ENCODE measurements around the gene NPNT.

Gene NPNT

DNA sequence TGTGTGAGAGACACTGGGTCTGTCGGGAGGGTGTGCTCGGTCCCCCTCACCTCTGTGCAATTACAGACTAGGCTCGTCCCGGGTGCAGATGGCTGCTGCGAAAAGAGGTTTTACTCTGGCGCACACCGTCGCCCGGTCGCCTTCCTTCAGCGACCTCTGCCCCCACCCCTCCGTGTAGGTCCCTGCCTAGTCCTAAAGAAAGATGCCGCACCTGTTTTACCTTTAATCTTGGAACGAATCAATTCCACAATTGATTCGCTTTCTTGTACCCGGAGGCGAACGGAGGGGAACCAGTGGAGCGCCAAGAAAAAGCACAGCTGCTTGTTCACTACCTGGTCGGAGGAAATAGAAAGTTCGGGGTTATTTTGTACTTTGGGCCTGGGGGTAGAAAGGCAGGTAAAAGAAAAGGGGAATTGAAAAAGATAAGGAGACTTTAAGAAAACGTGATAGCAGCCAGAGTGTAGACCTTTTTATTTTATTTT lies 1.2 kb downstream of the NPNT start:
- no peaks in the 10 kb centered on the region for H3K9me3 ChIP-seq (ENCODE audit: control insufficient read depth, insufficient read depth, low read length)
- H3K9ac ChIP-seq (ENCODE audit: low read depth, low read length) = peak overlapping the region; percentile 66; the same call in 1 of the 2 replicates
- no peaks in the 10 kb centered on the region for H3K4me1 ChIP-seq (ENCODE audit: insufficient read depth, low read length)
- H3K36me3 ChIP-seq (ENCODE audit: insufficient read depth, low read length) = no peaks in the 10 kb centered on the region

- Histone ChIP-seq H3K4me1 (ENCODE audit: insufficient read depth, low read length) (no peaks in the 10 kb centered on the region), H3K9ac (ENCODE audit: low read depth, low read length) (no peak overlapping the region), H3K9me3 (ENCODE audit: control insufficient read depth, insufficient read depth, low read length) (no peaks in the 10 kb centered on the region), H3K36me3 (ENCODE audit: insufficient read depth, low read length) (no peaks in the 10 kb centered on the region)
These were observed 1.9 kb downstream of the NPNT start for GRCh38 chr4:105896984-105897775.

- H3K4me1 ChIP-seq (ENCODE audit: insufficient read depth, low read length) = no peaks in the 10 kb centered on the region
- no peak overlapping the region for H3K9ac ChIP-seq (ENCODE audit: low read depth, low read length)
- no peaks in the 10 kb centered on the region for H3K9me3 ChIP-seq (ENCODE audit: control insufficient read depth, insufficient read depth, low read length)
- H3K36me3 ChIP-seq (ENCODE audit: insufficient read depth, low read length) = no peaks in the 10 kb centered on the region
These were observed 5.3 kb downstream of the NPNT start for GRCh38 chr4:105900541-105900940.

- Histone ChIP-seq H3K4me1 (ENCODE audit: insufficient read depth, low read length) (no peaks in the 10 kb centered on the region), H3K9me3 (ENCODE audit: control insufficient read depth, insufficient read depth, low read length) (no peaks in the 10 kb centered on the region), H3K9ac (ENCODE audit: low read depth, low read length) (no peak overlapping the region), H3K36me3 (ENCODE audit: insufficient read depth, low read length) (no peaks in the 10 kb centered on the region)
These were observed 7.4 kb downstream of the NPNT start for GRCh38 chr4:105902550-105903262.

DNA sequence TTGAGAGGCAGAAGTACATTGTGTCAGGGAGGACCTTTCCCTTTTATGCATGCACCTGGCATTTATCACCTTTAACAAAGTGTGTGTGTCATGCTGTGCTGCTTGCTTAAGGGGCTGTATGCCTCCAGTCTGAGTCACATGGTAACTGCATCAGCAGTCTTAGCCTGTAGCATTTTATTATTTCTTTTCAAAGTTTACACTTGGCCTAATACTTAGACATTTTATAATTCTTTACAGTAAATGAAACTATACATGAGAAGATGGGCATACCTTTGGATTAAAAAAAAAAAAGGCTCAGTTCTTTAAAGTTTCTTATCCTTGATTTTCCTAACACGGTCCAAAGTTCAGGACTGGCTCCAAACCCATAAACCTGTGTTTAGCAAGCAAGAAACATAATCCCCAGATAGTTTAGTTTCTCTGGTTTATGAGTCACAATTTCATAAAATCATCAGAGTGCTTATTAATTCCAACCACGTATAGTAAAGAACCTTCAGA lies 14.6 kb downstream of the NPNT start:
- H3K36me3 ChIP-seq (ENCODE audit: insufficient read depth, low read length) = no peaks in the 10 kb centered on the region
- no peaks in the 10 kb centered on the region for H3K9me3 ChIP-seq (ENCODE audit: control insufficient read depth, insufficient read depth, low read length)
- H3K4me1 ChIP-seq (ENCODE audit: insufficient read depth, low read length) = peaks cover 9% of the 10 kb centered on the region
- no peak overlapping the region for H3K9ac ChIP-seq (ENCODE audit: low read depth, low read length)

DNA sequence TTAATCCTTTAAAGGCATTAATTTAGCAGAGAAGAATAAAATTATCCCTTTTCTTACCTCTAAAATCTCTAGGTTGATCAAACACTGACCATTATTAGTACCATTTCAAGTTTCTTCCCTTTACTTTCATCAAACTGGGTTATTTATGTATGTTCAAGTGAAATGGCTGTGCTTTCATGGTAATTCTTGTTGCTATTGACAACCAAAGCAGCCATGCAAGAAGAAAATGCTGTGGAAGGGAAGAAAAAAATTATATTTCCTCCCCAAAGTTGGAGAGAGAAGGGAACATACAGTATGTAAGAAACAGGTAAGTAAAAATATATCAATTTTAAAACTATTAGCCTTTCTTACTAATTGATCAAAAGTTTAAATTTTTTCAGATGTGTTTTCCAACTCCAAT lies 16.2 kb downstream of the NPNT start:
- H3K4me1 ChIP-seq (ENCODE audit: insufficient read depth, low read length) = peaks cover 11% of the 10 kb centered on the region
- no peaks in the 10 kb centered on the region for H3K9me3 ChIP-seq (ENCODE audit: control insufficient read depth, insufficient read depth, low read length)
- no peak overlapping the region for H3K9ac ChIP-seq (ENCODE audit: low read depth, low read length)
- no peaks in the 10 kb centered on the region for H3K36me3 ChIP-seq (ENCODE audit: insufficient read depth, low read length)

- H3K36me3 ChIP-seq (ENCODE audit: insufficient read depth, low read length) = no peaks in the 10 kb centered on the region
- H3K9ac ChIP-seq (ENCODE audit: low read depth, low read length) = no peak overlapping the region
- H3K9me3 ChIP-seq (ENCODE audit: control insufficient read depth, insufficient read depth, low read length) = no peaks in the 10 kb centered on the region
- H3K4me1 ChIP-seq (ENCODE audit: insufficient read depth, low read length) = peaks cover 11% of the 10 kb centered on the region
These were observed 17.4 kb downstream of the NPNT start for GRCh38 chr4:105912633-105913032.

GRCh38 chr4:105917171-105917685 lies 22.0 kb downstream of the NPNT start:
- Histone ChIP-seq H3K9me3 (ENCODE audit: control insufficient read depth, insufficient read depth, low read length) (no peaks in the 10 kb centered on the region), H3K9ac (ENCODE audit: low read depth, low read length) (no peak overlapping the region), H3K36me3 (ENCODE audit: insufficient read depth, low read length) (no peaks in the 10 kb centered on the region), H3K4me1 (ENCODE audit: insufficient read depth, low read length) (0 out of 2 replicates have a peak, but pooled peaks cover 6% of the 10 kb centered on the region)

DNA sequence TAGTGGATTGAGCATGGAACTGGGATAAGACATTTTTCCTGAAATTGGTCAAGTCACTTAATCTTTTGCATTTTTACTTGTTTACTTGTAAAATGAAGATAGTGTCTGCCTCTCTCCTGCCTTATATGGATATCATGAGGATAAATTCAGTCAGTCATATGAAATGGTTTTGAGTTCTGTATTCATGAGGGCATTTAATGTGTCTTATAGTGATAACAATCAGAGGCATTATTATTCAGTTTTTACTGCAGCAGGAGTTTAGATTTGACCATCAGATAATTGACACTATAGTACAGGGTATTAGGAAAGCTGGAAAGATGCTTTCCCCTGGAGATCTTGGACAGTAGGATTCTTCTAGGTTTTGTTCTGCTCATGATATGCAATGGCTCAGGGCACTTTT lies 26.0 kb downstream of the NPNT start:
- H3K4me1 ChIP-seq (ENCODE audit: insufficient read depth, low read length) = no peaks in the 10 kb centered on the region; the same call in 1 of the 2 replicates
- no peak overlapping the region for H3K9ac ChIP-seq (ENCODE audit: low read depth, low read length)
- H3K36me3 ChIP-seq (ENCODE audit: insufficient read depth, low read length) = no peaks in the 10 kb centered on the region
- no peaks in the 10 kb centered on the region for H3K9me3 ChIP-seq (ENCODE audit: control insufficient read depth, insufficient read depth, low read length)

DNA sequence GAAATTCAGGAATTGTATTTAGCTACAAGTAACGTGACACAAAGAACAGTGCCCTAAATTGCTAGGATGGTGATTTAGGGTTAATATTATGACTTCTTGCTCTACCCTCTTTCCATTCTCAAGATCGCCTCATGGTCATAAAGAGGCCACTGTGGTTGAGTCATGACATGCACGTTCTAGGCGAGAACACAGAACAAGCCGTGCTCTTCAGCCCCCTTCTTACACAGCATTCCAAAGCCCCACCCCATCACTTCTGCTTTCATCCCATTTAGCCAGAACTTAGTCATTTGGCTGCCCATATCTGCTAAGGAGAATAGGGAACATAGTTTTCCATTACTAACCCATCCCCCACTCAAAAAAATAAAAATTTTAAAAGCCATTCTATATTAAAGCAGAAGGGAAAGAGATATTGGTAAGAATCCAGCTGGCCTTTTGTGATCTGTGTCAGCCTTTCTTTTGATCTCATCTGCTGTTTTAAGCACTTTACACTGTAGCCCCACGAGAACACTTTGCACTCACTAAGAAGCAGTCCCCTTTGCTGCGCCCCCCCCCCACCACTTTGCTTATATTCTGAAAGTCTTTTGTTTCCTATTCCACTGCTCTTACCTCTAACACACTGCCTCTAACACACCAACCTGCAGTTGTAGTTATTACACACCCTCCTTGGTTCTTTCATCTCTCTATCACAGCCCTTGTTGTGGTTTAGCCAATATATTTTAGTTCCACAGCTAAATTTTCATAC lies 28.4 kb downstream of the NPNT start:
- Histone ChIP-seq H3K36me3 (ENCODE audit: insufficient read depth, low read length) (no peaks in the 10 kb centered on the region), H3K4me1 (ENCODE audit: insufficient read depth, low read length) (no peaks in the 10 kb centered on the region; the same call in 1 of the 2 replicates), H3K9me3 (ENCODE audit: control insufficient read depth, insufficient read depth, low read length) (no peaks in the 10 kb centered on the region), H3K9ac (ENCODE audit: low read depth, low read length) (no peak overlapping the region)

DNA sequence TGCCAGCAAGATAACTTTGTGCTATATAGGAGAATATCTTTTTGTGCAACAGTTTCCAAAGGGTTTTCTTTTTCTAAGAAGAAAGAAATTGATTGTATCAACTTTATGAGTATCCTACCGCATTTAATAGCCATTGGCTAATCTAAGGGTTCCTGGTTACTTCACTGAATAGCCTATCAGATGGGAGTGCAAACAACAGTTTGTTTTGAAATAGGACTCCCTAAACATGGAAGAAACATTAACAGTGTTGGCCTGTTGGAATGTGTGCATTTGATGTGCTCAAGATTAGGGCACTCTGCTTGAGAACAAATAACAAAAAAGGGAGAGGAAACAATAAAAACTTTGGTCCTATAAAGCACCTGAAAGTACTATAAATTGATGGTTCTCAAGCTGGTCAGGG lies 29.1 kb downstream of the NPNT start:
- Histone ChIP-seq H3K9ac (ENCODE audit: low read depth, low read length) (no peak overlapping the region), H3K36me3 (ENCODE audit: insufficient read depth, low read length) (no peaks in the 10 kb centered on the region), H3K4me1 (ENCODE audit: insufficient read depth, low read length) (no peaks in the 10 kb centered on the region; the same call in 1 of the 2 replicates), H3K9me3 (ENCODE audit: control insufficient read depth, insufficient read depth, low read length) (no peaks in the 10 kb centered on the region)

GRCh38 chr4:105930698-105931097 lies 35.4 kb downstream of the NPNT start:
- H3K4me1 ChIP-seq (ENCODE audit: insufficient read depth, low read length) = no peaks in the 10 kb centered on the region
- H3K9me3 ChIP-seq (ENCODE audit: control insufficient read depth, insufficient read depth, low read length) = no peaks in the 10 kb centered on the region
- H3K9ac ChIP-seq (ENCODE audit: low read depth, low read length) = no peak overlapping the region
- no peaks in the 10 kb centered on the region for H3K36me3 ChIP-seq (ENCODE audit: insufficient read depth, low read length)

GRCh38 chr4:105933083-105933482 lies 37.8 kb downstream of the NPNT start:
- peaks cover 5% of the 10 kb centered on the region; the same call in 1 of the 2 replicates for H3K4me1 ChIP-seq (ENCODE audit: insufficient read depth, low read length)

DNA sequence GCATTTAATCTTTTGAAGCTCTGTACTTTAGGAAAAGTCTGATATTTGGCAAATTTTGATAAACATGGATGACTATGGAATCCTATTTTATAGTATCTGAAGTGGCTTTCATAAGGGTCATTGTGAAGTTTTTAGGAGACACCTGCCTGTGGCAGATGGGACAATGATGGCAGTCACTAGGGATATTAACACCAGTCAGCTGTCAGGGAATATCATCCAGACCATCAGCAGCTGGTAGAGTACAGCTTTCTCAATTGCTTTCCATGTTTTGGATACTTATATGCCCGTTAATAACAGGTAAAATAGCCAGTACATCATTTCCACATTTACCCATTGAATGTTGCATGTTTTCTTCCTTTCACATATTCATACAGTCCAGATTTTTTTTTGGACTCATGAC lies 39.1 kb downstream of the NPNT start:
- H3K9me3 ChIP-seq (ENCODE audit: control insufficient read depth, insufficient read depth, low read length) = no peaks in the 10 kb centered on the region
- H3K9ac ChIP-seq (ENCODE audit: low read depth, low read length) = no peak overlapping the region
- no peaks in the 10 kb centered on the region for H3K36me3 ChIP-seq (ENCODE audit: insufficient read depth, low read length)
- peaks cover 6% of the 10 kb centered on the region; the same call in 1 of the 2 replicates for H3K4me1 ChIP-seq (ENCODE audit: insufficient read depth, low read length)

More at GRCh38 chr4:105933083-105933482, 37.8 kb downstream of the NPNT start:
- Histone ChIP-seq H3K36me3 (ENCODE audit: insufficient read depth, low read length) (no peaks in the 10 kb centered on the region), H3K9ac (ENCODE audit: low read depth, low read length) (no peak overlapping the region), H3K9me3 (ENCODE audit: control insufficient read depth, insufficient read depth, low read length) (no peaks in the 10 kb centered on the region)
